Esophagus squamous epithelium (tissue), 4 donors: ENCODE data around the gene ZMIZ1.

Experiments used
- POLR2A ChIP-seq, 4 donors: fragments of 450-650 bp; IDR thresholded peaks; one replicate each; pipeline ENCODE4 v1.6.1; 2017; ENCODE audit warnings: antibody characterized with exemption in 4 of 4, mild to moderate bottlenecking in 4 of 4, moderate library complexity in 3 of 4
- TF ChIP-seq, protein P1 (sequence below), 6 experiments: fragments of 450-650 bp in 4 of 6; fragments of 200-600 bp in 2 of 6; sonication (generic) in 2 of 6; IDR thresholded peaks; one replicate each; pipeline ENCODE4 v1.5.1; 2016 to 2019; ENCODE audit warnings: antibody characterized with exemption in 6 of 6, mild to moderate bottlenecking in 4 of 6, moderate library complexity in 4 of 6

DNA sequence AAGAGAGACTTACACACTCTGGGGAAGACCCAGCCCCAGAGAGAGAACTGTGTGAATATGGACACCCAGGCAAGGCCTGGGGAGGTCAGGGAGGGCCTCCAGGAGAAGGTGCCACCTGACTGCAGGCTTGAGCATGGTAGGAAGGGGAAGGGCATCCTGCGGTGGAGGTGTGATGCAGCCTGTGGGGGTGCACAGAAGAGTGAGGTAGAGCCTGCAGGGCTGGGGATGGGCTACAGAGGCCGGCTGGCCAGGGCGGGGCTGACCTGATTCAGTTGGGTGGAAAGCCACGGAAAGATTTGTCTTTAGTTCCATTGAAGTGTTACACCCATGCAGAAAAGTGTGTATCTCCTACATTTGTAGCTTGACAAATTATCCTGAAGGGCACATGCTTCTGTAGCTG is 47.6 kb downstream of the ZMIZ1 start:
- TF ChIP-seq, protein P1, sequence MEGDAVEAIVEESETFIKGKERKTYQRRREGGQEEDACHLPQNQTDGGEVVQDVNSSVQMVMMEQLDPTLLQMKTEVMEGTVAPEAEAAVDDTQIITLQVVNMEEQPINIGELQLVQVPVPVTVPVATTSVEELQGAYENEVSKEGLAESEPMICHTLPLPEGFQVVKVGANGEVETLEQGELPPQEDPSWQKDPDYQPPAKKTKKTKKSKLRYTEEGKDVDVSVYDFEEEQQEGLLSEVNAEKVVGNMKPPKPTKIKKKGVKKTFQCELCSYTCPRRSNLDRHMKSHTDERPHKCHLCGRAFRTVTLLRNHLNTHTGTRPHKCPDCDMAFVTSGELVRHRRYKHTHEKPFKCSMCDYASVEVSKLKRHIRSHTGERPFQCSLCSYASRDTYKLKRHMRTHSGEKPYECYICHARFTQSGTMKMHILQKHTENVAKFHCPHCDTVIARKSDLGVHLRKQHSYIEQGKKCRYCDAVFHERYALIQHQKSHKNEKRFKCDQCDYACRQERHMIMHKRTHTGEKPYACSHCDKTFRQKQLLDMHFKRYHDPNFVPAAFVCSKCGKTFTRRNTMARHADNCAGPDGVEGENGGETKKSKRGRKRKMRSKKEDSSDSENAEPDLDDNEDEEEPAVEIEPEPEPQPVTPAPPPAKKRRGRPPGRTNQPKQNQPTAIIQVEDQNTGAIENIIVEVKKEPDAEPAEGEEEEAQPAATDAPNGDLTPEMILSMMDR (IDR thresholded peaks at IDR 0.05): no peak
- TF ChIP-seq POLR2A (IDR thresholded peaks at IDR 0.05): no peak
